CD4-positive, alpha-beta T cell treated with Interleukin-17A for 4 hours (primary cell): ENCODE measurements around the gene YWHAB.
A peak's percentile ranks its signal among the peaks of the same experiment; 100 is the strongest.
"Not testable (repeated sequence)": the region's sequence is repeated elsewhere in the genome, so short reads cannot be mapped to it uniquely, and the experiment has no call there.

ENCODE experiments used
- DNase-seq: peaks from one replicate; pipeline ENCODE4 v3.0.0-alpha.2; 2020; ENCODE audit warnings: mixed read lengths

YWHAB gene

GRCh38 chr20:44882360-44882759, 3.1 kb upstream of the YWHAB start:
- not testable (repeated sequence) for DNase-seq

GRCh38 chr20:44883214-44883902, 2.1 kb upstream of the YWHAB start:
- DNase-seq = no peak

- DNase-seq = no peak
These were observed 556 bp upstream of the YWHAB start for GRCh38 chr20:44884907-44885391.

GRCh38 chr20:44886266-44886651, 754 bp downstream of the YWHAB start:
- no peak for DNase-seq

- no peak for DNase-seq
These were observed 1.3 kb downstream of the YWHAB start for GRCh38 chr20:44886828-44887227.

GRCh38 chr20:44887466-44887865, 2.0 kb downstream of the YWHAB start:
- DNase-seq = no peak

GRCh38 chr20:44888226-44889103, 3.0 kb downstream of the YWHAB start:
- no peak for DNase-seq

GRCh38 chr20:44891826-44892225, 6.3 kb downstream of the YWHAB start:
- no peak for DNase-seq

GRCh38 chr20:44894959-44895358, 9.5 kb downstream of the YWHAB start:
- DNase-seq = no peak

GRCh38 chr20:44896583-44896982, 11.1 kb downstream of the YWHAB start:
- DNase-seq = no peak

- no peak for DNase-seq
These were observed 11.6 kb downstream of the YWHAB start for GRCh38 chr20:44897133-44897532.

- DNase-seq = no peak
These were observed 14.8 kb downstream of the YWHAB start for GRCh38 chr20:44900231-44900854.

- DNase-seq = no peak
These were observed 16.5 kb downstream of the YWHAB start for GRCh38 chr20:44901974-44902373.

GRCh38 chr20:44904377-44904776, 18.9 kb downstream of the YWHAB start:
- DNase-seq = no peak

GRCh38 chr20:44908987-44909871, 23.7 kb downstream of the YWHAB start:
- no peak for DNase-seq

- DNase-seq = peak; percentile 89
These were observed 24.6 kb downstream of the YWHAB start, which contains the start of gene PABPC1L for GRCh38 chr20:44909872-44910689. Gene PABPC1L, plus strand, starts transcription at chr20:44910060. Its CDS starts 84 bp downstream, at chr20:44910144.

GRCh38 chr20:44910690-44911262, 25.3 kb downstream of the YWHAB start:
- no peak for DNase-seq

GRCh38 chr20:44911264-44911921, 25.9 kb downstream of the YWHAB start:
- DNase-seq = peak; percentile 63

- no peak for DNase-seq
These were observed 26.7 kb downstream of the YWHAB start for GRCh38 chr20:44912189-44912588.

GRCh38 chr20:44914924-44915323, 29.4 kb downstream of the YWHAB start:
- no peak for DNase-seq

- no peak for DNase-seq
These were observed 31.1 kb downstream of the YWHAB start for GRCh38 chr20:44916586-44916985.
